HUES6 (cell line): Measurements from ENCODE around the gene HOPX.

ENCODE experiments used
- H3K27ac ChIP-seq: 2 replicates; pipeline ENCODE4 v1.7.0; 2013; ENCODE audit warnings: low read depth, mild to moderate bottlenecking, low read length, inconsistent platforms
- H3K27me3 ChIP-seq: 2 replicates; pipeline ENCODE4 v1.6.1; 2013; ENCODE audit warnings: low read length; ENCODE audit not compliant: control insufficient read depth, insufficient read depth
- H3K36me3 ChIP-seq: 2 replicates; pipeline ENCODE4 v1.6.1; 2013; ENCODE audit warnings: low read length; ENCODE audit not compliant: control insufficient read depth, insufficient read depth
- H3K4me1 ChIP-seq: 2 replicates; pipeline ENCODE4 v1.6.1; 2013; ENCODE audit warnings: low read length; ENCODE audit not compliant: control insufficient read depth, insufficient read depth
- H3K4me3 ChIP-seq: 2 replicates; pipeline ENCODE4 v1.5.1; 2013; ENCODE audit warnings: low read depth, low read length
- H3K9ac ChIP-seq: one replicate; pipeline ENCODE4 v1.6.1; 2013; ENCODE audit warnings: mild to moderate bottlenecking, low read length
- H3K9me3 ChIP-seq: 2 replicates; pipeline ENCODE4 v1.6.1; 2013; ENCODE audit warnings: low read depth, low read length; ENCODE audit not compliant: control insufficient read depth, insufficient read depth

HOPX gene

DNA sequence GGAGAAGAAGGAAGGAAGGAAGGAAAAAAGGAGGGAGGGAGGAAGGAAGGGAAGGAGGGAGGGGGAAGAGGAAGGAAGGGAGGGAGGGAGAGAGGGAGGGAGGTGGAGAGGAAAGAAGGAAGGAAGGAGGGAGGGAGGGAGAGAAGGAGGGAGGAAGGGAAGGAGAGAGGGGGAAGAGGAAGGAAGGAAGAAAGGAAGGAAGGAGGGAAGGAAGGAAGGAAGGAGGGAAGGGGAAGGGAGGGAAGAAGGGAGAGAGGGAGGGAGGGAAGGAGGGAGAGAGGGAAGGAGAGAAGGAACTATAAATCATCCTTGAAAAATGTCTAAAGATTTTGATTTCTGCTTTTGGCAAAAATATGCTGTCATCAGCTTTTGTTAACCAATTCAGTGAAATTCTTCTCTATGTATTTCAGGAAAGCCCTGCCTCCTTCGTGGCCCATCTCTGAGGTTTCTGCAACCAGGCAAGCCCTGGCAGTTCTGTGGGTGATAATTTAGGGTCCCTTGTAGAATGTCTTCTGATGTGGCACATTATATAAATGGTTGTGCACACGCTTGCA lies 7.1 kb upstream of the HOPX start:
- no peak overlapping the region for H3K9ac ChIP-seq
- no peak overlapping the region for H3K4me3 ChIP-seq
- no peak overlapping the region for H3K27ac ChIP-seq
- no peaks in the 10 kb centered on the region for H3K27me3 ChIP-seq
- no peaks in the 10 kb centered on the region for H3K36me3 ChIP-seq
- peaks cover 10% of the 10 kb centered on the region for H3K4me1 ChIP-seq
- H3K9me3 ChIP-seq = no peaks in the 10 kb centered on the region

DNA sequence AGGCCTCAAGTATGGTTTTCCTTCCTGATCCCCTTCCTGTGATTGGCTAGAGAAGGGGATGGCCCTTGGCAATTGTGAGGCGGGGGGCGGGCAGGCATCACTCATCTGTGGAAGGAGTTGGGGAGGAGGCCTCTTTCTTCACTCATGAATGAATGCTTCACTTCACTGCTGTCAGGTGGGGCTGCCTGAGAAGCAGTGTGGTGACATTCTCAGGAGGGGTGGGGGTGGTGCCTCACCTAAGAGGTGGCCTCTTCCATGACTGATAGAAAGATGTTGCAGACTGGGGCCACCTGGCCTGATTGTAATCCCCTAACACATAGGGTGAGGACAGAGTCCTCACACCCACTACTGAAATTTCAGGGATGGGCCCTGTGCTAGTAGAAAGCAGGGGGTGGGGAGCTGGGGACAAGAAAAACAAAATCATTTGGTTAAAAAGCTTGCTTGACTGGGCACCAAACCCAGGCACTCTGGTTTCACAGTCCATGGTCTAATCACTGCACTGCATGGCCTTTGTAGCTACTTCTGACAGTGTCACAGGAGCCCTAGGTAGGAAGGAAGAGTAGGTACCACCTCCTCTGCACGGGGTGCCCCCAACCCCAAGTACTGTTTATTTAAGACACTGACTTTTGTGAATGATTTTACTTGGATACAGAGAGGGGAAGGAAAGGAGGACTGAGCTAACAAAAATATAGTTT lies 5.6 kb upstream of the HOPX start:
- H3K36me3 ChIP-seq = no peaks in the 10 kb centered on the region
- no peak overlapping the region for H3K9ac ChIP-seq
- H3K27me3 ChIP-seq = no peaks in the 10 kb centered on the region
- H3K4me3 ChIP-seq = no peak overlapping the region
- peaks cover 19% of the 10 kb centered on the region for H3K4me1 ChIP-seq
- no peak overlapping the region for H3K27ac ChIP-seq
- no peaks in the 10 kb centered on the region for H3K9me3 ChIP-seq

DNA sequence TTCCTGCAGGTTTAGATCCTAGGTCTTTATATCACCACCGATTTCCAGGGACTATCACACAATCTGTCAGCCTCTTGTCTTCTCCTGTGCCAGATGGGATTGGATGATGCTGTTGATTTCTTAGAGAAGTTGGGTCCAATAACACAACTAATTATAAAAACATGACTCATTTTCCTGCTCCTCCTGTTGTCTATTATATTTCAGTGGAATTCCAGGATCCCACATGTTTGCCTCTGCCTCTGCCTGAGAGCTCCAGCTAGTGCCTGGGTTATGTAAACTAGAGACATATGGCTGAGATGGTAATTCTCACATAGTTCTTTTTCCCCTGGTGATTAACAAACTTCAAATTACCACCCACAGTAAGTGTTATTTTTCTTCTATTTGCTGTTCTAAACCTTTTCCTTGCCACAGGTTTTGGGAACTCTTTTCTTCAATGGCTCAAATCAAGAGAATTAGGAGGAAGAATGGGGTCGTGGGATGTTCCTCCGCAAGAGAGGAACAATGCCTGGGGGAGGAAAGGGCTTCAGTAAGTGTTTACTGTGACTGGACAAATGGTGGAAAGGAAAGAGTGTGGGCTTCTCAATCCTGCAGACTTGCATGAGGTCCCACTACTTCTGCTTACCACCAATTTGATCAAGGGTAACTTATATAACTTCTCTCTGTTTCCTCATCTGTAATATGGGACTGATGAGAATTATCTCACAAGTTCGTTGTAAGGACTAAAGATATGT lies 3.4 kb upstream of the HOPX start:
- no peak overlapping the region for H3K4me3 ChIP-seq
- no peak overlapping the region for H3K9ac ChIP-seq
- H3K27ac ChIP-seq = no peak overlapping the region
- no peaks in the 10 kb centered on the region for H3K9me3 ChIP-seq
- peaks cover 22% of the 10 kb centered on the region for H3K4me1 ChIP-seq
- H3K27me3 ChIP-seq = no peaks in the 10 kb centered on the region
- no peaks in the 10 kb centered on the region for H3K36me3 ChIP-seq

DNA sequence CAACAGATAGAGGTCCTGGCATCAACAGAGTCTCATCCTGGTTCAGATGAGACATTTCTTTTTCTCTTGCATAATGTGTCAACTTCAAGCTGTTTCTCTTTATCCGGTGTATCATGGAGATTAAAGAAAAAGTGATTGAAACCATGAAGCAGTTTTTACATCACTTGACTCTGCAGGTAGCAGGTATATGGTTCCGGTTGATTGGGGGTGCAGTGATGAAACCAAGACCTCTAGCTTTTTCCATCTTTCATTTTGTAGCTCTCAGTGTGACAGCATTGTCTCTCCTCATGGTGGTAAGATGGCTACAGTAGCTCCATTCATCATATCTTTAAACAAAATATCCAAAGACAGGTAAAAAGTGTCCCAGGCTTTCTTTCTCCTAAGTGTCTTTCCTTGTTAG lies 2.4 kb upstream of the HOPX start:
- Histone ChIP-seq H3K4me3 (no peak overlapping the region), H3K4me1 (peaks cover 22% of the 10 kb centered on the region), H3K9me3 (no peaks in the 10 kb centered on the region), H3K36me3 (no peaks in the 10 kb centered on the region), H3K27me3 (no peaks in the 10 kb centered on the region), H3K27ac (no peak overlapping the region), H3K9ac (no peak overlapping the region)

GRCh38 chr4:56681853-56682525 lies 893 bp upstream of the HOPX start:
- Histone ChIP-seq H3K9ac (no peak overlapping the region), H3K27me3 (no peaks in the 10 kb centered on the region), H3K4me1 (peaks cover 22% of the 10 kb centered on the region), H3K36me3 (no peaks in the 10 kb centered on the region), H3K9me3 (no peaks in the 10 kb centered on the region), H3K4me3 (peak overlapping the region; percentile 10; the same call in 1 of the 2 replicates), H3K27ac (no peak overlapping the region)

- Histone ChIP-seq H3K9ac (no peak overlapping the region), H3K4me1 (peaks cover 20% of the 10 kb centered on the region), H3K27me3 (no peaks in the 10 kb centered on the region), H3K9me3 (no peaks in the 10 kb centered on the region), H3K4me3 (no peak overlapping the region), H3K27ac (no peak overlapping the region), H3K36me3 (no peaks in the 10 kb centered on the region)
Measured at GRCh38 chr4:56680266-56680665, 830 bp downstream of the HOPX start.

DNA sequence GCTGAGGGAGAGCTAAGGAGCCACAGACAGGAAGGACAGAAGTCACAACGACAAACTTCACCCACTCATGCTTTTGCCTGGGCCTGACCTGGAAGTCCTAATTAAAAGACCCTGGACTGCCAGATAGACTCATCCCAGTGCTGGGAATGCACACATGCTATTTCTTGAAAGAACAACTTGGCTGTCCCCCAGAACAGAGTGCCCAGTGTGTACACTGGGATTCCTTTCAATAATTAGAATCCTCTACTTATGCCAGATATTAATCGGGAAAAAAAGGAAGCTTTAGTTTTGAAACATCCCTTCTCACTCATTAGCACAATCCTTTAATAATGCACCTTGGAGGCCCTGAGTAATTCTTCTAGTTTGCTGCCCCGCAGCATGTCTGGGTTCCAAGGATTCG lies 3.4 kb downstream of the HOPX start:
- Histone ChIP-seq H3K27me3 (no peaks in the 10 kb centered on the region), H3K9me3 (no peaks in the 10 kb centered on the region), H3K36me3 (no peaks in the 10 kb centered on the region), H3K9ac (no peak overlapping the region), H3K4me1 (peaks cover 19% of the 10 kb centered on the region), H3K27ac (no peak overlapping the region), H3K4me3 (no peak overlapping the region)

GRCh38 chr4:56674984-56675383 lies 6.1 kb downstream of the HOPX start:
- H3K4me1 ChIP-seq = no peaks in the 10 kb centered on the region
- H3K36me3 ChIP-seq = no peaks in the 10 kb centered on the region
- H3K27me3 ChIP-seq = no peaks in the 10 kb centered on the region
- no peak overlapping the region for H3K9ac ChIP-seq
- no peaks in the 10 kb centered on the region for H3K9me3 ChIP-seq
- no peak overlapping the region for H3K27ac ChIP-seq
- H3K4me3 ChIP-seq = no peak overlapping the region

DNA sequence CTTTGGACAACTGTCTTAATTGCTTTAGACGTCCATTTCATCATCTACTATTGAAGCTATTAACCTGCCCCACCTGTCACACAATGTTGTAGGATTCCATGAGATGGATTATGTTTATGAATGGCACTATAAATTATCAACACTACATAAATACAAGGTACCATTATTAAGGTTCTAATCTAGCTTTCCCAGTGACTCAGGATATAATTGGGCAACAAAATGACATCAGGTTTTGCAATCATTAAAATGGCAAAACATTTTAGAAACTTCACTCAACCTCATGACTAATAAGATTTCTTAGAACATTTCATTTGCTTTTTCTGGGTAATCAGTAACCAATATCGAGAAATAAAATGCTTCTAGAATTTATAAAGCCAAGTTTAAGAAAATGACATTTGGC lies 9.2 kb downstream of the HOPX start:
- H3K9ac ChIP-seq = no peak overlapping the region
- H3K4me1 ChIP-seq = no peaks in the 10 kb centered on the region
- no peaks in the 10 kb centered on the region for H3K9me3 ChIP-seq
- no peaks in the 10 kb centered on the region for H3K36me3 ChIP-seq
- no peaks in the 10 kb centered on the region for H3K27me3 ChIP-seq
- no peak overlapping the region for H3K4me3 ChIP-seq
- no peak overlapping the region for H3K27ac ChIP-seq

DNA sequence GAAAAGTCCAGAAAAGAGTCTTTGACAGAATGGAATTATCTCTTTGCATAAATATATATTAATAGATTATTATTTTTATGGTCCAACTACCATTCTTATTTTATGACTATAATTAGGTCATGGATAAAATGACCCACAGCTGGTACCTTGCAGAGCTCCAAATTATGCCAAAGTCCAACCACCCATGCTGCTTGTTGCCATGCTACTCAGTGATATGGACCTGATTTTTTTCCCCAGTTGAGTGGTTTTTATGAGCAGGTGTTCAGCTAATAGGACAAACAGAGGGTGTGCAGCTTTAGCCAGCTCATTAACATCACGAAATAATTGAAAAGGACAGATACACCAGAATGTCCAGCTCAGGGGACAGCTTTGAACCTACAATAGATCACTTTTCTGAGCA lies 9.7 kb downstream of the HOPX start:
- Histone ChIP-seq H3K4me3 (no peak overlapping the region), H3K9ac (no peak overlapping the region), H3K27me3 (peaks cover under 1% of the 10 kb centered on the region; the same call in 1 of the 2 replicates), H3K9me3 (no peaks in the 10 kb centered on the region), H3K27ac (no peak overlapping the region), H3K36me3 (no peaks in the 10 kb centered on the region), H3K4me1 (no peaks in the 10 kb centered on the region)

- Histone ChIP-seq H3K27me3 (peaks cover 15% of the 10 kb centered on the region), H3K4me1 (peaks cover 4% of the 10 kb centered on the region), H3K4me3 (no peak overlapping the region), H3K36me3 (no peaks in the 10 kb centered on the region), H3K9me3 (no peaks in the 10 kb centered on the region), H3K9ac (no peak overlapping the region), H3K27ac (no peak overlapping the region)
Measured at GRCh38 chr4:56668267-56668666, 12.8 kb downstream of the HOPX start.
